Measurements from ENCODE around the gene RACGAP1.

RACGAP1 gene

DNA sequence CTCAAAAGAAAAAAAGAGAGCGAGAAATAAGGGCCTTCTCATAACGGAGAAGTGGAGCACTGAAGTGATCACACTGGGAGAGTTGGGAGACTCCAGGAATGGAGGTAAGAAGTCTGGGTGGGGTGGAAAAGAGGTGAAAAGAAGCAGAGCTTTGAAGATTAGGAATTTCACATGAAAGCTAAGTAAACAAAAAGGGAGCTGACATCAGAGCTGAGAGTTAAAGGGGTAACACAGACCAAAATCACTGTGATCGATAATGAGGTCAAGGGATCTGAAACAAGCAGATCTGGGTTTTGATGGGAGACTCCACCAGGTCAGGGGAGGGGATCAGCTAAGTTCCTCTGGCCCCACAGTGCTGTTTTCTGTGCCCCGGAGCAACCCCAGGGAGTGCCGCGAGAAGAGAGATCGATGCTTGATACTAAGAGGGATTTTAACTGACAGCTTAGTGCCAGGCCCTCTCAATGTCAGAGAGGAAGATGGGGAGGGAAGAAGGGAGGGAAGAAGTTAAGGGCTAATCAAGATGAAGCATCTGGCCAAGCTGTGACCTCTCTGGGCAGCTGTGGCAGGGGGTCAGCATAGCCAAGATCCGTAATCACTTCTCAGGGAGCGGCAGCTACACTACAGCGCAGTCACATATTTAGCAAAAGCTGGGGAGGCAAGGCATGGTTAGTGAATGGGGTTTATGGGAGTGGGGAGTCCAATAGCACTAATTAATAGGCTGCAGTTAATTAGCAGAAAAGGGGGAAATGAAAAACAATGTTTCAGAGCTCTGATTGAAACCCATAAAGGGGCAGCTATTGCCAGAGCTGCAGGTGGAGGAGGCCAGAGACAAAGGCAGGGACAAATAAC is 44.6 kb downstream of the RACGAP1 start:
- H4K8ac ChIP-seq (ENCODE audit: low read depth, low read length) = no peak overlapping the region
- H3K4me1 ChIP-seq (ENCODE audit: control insufficient read depth in 2 of 2, insufficient read depth in 1 of 2, low read depth in 1 of 2, low read length in 2 of 2) = peaks cover 0 to 26% of the 10 kb centered on the region in 2 donors
- H3K4ac ChIP-seq (ENCODE audit: low read length) = no peak overlapping the region
- no peaks in the 10 kb centered on the region for H3K27me3 ChIP-seq (ENCODE audit: control insufficient read depth in 3 of 3, insufficient read depth in 3 of 3, low read depth in 1 of 3, low read length in 3 of 3)
- H4K91ac ChIP-seq (ENCODE audit: low read depth, low read length, poor library complexity) = no peak overlapping the region
- H3K23ac ChIP-seq (ENCODE audit: low read depth, low read length, poor library complexity) = no peak overlapping the region
- no peak overlapping the region for H2AFZ ChIP-seq (ENCODE audit: low read length)
- H3K9ac ChIP-seq (ENCODE audit: low read depth, low read length, poor library complexity) = no peak overlapping the region
- no peak overlapping the region for H2BK120ac ChIP-seq (ENCODE audit: low read depth, low read length)
- H3K27ac ChIP-seq (replicated peaks; ENCODE audit: low read length) = peak overlapping the region; percentile 42
- DNase-seq (ENCODE audit: low spot score) = no peak
- no peak overlapping the region for H2AK5ac ChIP-seq (ENCODE audit: low read depth, low read length)
- peaks cover 2 to 10% of the 10 kb centered on the region in 2 donors for H3K36me3 ChIP-seq (replicated peaks in 1 of 2; ENCODE audit: control insufficient read depth in 2 of 2, insufficient read depth in 2 of 2, low read length in 2 of 2)
- H3K18ac ChIP-seq (ENCODE audit: low read length) = no peak overlapping the region
- H3K4me3 ChIP-seq (ENCODE audit: low read length in 2 of 2) = no peak overlapping the region
- no peaks in the 10 kb centered on the region for H3K79me1 ChIP-seq (ENCODE audit: low read depth, low read length)
- H3K14ac ChIP-seq (ENCODE audit: low read length) = no peak overlapping the region
- H2BK5ac ChIP-seq (ENCODE audit: low read length) = no peak overlapping the region
- H2BK15ac ChIP-seq (ENCODE audit: low read length) = no peak overlapping the region
- no peak overlapping the region for H3K4me2 ChIP-seq (ENCODE audit: insufficient read depth, low read length, poor library complexity, severe bottlenecking)
- H3K9me3 ChIP-seq (replicated peaks in 1 of 2; ENCODE audit: control insufficient read depth in 2 of 2, insufficient read depth in 1 of 2, low read depth in 1 of 2, low read length in 2 of 2) = no peaks in the 10 kb centered on the region
- no peak overlapping the region for H2BK12ac ChIP-seq (ENCODE audit: low read length)
- no CpG with 5 or more reads among the region's 10 CpGs for WGBS, 2 donors (ENCODE audit: extremely low coverage in 2 of 2, insufficient read length in 2 of 2, insufficient replicate concordance in 1 of 2)

- Histone ChIP-seq H2BK5ac (ENCODE audit: low read length) (no peak overlapping the region), H3K36me3 (replicated peaks in 1 of 2; ENCODE audit: control insufficient read depth in 2 of 2, insufficient read depth in 2 of 2, low read length in 2 of 2) (peaks cover 2 to 7% of the 10 kb centered on the region in 2 donors), H3K23ac (ENCODE audit: low read depth, low read length, poor library complexity) (no peak overlapping the region), H2BK12ac (ENCODE audit: low read length) (no peak overlapping the region), H3K9me3 (replicated peaks in 1 of 2; ENCODE audit: control insufficient read depth in 2 of 2, insufficient read depth in 1 of 2, low read depth in 1 of 2, low read length in 2 of 2) (no peaks in the 10 kb centered on the region), H4K8ac (ENCODE audit: low read depth, low read length) (no peak overlapping the region), H3K4me2 (ENCODE audit: insufficient read depth, low read length, poor library complexity, severe bottlenecking) (no peak overlapping the region), H4K91ac (ENCODE audit: low read depth, low read length, poor library complexity) (no peak overlapping the region), H3K18ac (ENCODE audit: low read length) (no peak overlapping the region), H3K4me1 (ENCODE audit: control insufficient read depth in 2 of 2, insufficient read depth in 1 of 2, low read depth in 1 of 2, low read length in 2 of 2) (peaks cover 0 to 26% of the 10 kb centered on the region in 2 donors), H2BK15ac (ENCODE audit: low read length) (no peak overlapping the region), H3K79me1 (ENCODE audit: low read depth, low read length) (no peaks in the 10 kb centered on the region), H3K4ac (ENCODE audit: low read length) (no peak overlapping the region), H3K27me3 (ENCODE audit: control insufficient read depth in 3 of 3, insufficient read depth in 3 of 3, low read depth in 1 of 3, low read length in 3 of 3) (no peaks in the 10 kb centered on the region), H2BK120ac (ENCODE audit: low read depth, low read length) (no peak overlapping the region), H3K9ac (ENCODE audit: low read depth, low read length, poor library complexity) (no peak overlapping the region), H3K4me3 (ENCODE audit: low read length in 2 of 2) (no peak overlapping the region), H2AK5ac (ENCODE audit: low read depth, low read length) (no peak overlapping the region), H2AFZ (ENCODE audit: low read length) (no peak overlapping the region), H3K14ac (ENCODE audit: low read length) (no peak overlapping the region), H3K27ac (replicated peaks; ENCODE audit: low read length) (no peak overlapping the region)
- DNase-seq (ENCODE audit: low spot score) = no peak
- no CpG with 5 or more reads among the region's 3 CpGs for WGBS, 2 donors (ENCODE audit: extremely low coverage in 2 of 2, insufficient read length in 2 of 2, insufficient replicate concordance in 1 of 2)
These were observed 45.5 kb downstream of the RACGAP1 start for GRCh38 chr12:49979791-49980190.

DNA sequence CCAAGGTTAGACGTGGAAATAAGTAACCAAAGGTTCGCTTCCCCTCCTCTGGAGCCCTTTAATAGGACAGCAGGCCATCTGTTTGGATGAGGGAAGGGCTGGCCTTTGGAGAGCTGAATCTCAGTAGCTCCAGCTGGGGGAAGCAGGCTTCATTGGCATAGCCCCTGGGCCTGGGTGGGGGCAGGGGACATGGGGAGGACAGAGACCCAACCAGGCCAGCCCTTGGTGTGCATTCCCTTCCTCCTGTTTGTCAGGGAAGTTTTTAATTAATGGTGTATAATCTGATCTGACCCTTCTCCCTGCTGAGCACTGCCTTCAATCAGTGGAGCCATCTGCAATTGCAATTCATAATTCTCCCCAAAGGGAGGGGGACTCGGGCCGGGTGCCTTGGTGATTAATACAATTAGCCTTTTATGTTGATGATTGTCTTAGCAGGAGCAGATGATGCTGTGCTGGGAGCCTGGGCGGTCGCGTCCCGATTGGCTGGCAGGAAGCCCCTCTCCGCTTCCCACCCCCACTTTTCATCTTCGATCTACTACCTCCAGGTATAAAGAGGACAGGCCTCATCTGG is 46.2 kb downstream of the RACGAP1 start:
- H3K9me3 ChIP-seq (replicated peaks in 1 of 2; ENCODE audit: control insufficient read depth in 2 of 2, insufficient read depth in 1 of 2, low read depth in 1 of 2, low read length in 2 of 2) = no peaks in the 10 kb centered on the region
- no peak for DNase-seq (ENCODE audit: low spot score)
- H3K4me2 ChIP-seq (ENCODE audit: insufficient read depth, low read length, poor library complexity, severe bottlenecking) = no peak overlapping the region
- WGBS, 2 donors (ENCODE audit: extremely low coverage in 2 of 2, insufficient read length in 2 of 2, insufficient replicate concordance in 1 of 2) = no CpG with 5 or more reads among the region's 10 CpGs
- no peaks in the 10 kb centered on the region for H3K79me1 ChIP-seq (ENCODE audit: low read depth, low read length)
- H3K14ac ChIP-seq (ENCODE audit: low read length) = no peak overlapping the region
- no peak overlapping the region for H2AK5ac ChIP-seq (ENCODE audit: low read depth, low read length)
- no peak overlapping the region for H4K91ac ChIP-seq (ENCODE audit: low read depth, low read length, poor library complexity)
- no peak overlapping the region for H3K4ac ChIP-seq (ENCODE audit: low read length)
- no peak overlapping the region for H2BK12ac ChIP-seq (ENCODE audit: low read length)
- peaks cover 0 to 21% of the 10 kb centered on the region in 2 donors for H3K4me1 ChIP-seq (ENCODE audit: control insufficient read depth in 2 of 2, insufficient read depth in 1 of 2, low read depth in 1 of 2, low read length in 2 of 2)
- no peak overlapping the region for H3K23ac ChIP-seq (ENCODE audit: low read depth, low read length, poor library complexity)
- no peak overlapping the region for H2BK5ac ChIP-seq (ENCODE audit: low read length)
- H3K9ac ChIP-seq (ENCODE audit: low read depth, low read length, poor library complexity) = no peak overlapping the region
- H3K4me3 ChIP-seq (ENCODE audit: low read length in 2 of 2) = no peak overlapping the region
- no peak overlapping the region for H4K8ac ChIP-seq (ENCODE audit: low read depth, low read length)
- no peak overlapping the region for H3K18ac ChIP-seq (ENCODE audit: low read length)
- H3K36me3 ChIP-seq (replicated peaks in 1 of 2; ENCODE audit: control insufficient read depth in 2 of 2, insufficient read depth in 2 of 2, low read length in 2 of 2) = peaks cover 0 to 1% of the 10 kb centered on the region in 2 donors
- H3K27me3 ChIP-seq (ENCODE audit: control insufficient read depth in 3 of 3, insufficient read depth in 3 of 3, low read depth in 1 of 3, low read length in 3 of 3) = no peaks in the 10 kb centered on the region
- H2BK15ac ChIP-seq (ENCODE audit: low read length) = no peak overlapping the region
- no peak overlapping the region for H3K27ac ChIP-seq (replicated peaks; ENCODE audit: low read length)
- no peak overlapping the region for H2BK120ac ChIP-seq (ENCODE audit: low read depth, low read length)
- no peak overlapping the region for H2AFZ ChIP-seq (ENCODE audit: low read length)

DNA sequence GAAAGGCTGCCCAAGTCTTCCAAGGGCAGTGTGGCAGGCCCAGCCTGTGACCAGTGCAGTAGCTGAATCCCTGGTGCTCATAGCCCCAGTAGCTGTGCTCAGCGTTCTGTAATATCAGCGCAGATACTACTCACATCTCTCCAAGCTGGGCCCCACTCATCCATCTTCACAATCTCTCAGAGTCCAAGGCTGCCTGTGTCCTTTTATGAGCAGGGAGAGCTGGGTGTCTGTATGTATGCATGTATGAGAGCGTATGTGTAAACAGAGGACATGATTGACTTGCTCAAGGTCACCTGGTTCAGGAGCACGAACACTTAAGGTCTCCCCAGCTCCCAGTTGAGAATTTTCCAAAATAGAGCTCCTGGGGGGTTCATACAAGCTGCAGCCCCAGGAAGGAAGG is 47.2 kb downstream of the RACGAP1 start:
- Histone ChIP-seq H3K27ac (replicated peaks; ENCODE audit: low read length) (no peak overlapping the region), H3K9me3 (replicated peaks in 1 of 2; ENCODE audit: control insufficient read depth in 2 of 2, insufficient read depth in 1 of 2, low read depth in 1 of 2, low read length in 2 of 2) (no peaks in the 10 kb centered on the region), H4K8ac (ENCODE audit: low read depth, low read length) (no peak overlapping the region), H2AFZ (ENCODE audit: low read length) (no peak overlapping the region), H2BK5ac (ENCODE audit: low read length) (no peak overlapping the region), H3K4me1 (ENCODE audit: control insufficient read depth in 2 of 2, insufficient read depth in 1 of 2, low read depth in 1 of 2, low read length in 2 of 2) (peaks cover 0 to 18% of the 10 kb centered on the region in 2 donors), H3K9ac (ENCODE audit: low read depth, low read length, poor library complexity) (no peak overlapping the region), H3K79me1 (ENCODE audit: low read depth, low read length) (no peaks in the 10 kb centered on the region), H3K4ac (ENCODE audit: low read length) (no peak overlapping the region), H3K4me2 (ENCODE audit: insufficient read depth, low read length, poor library complexity, severe bottlenecking) (no peak overlapping the region), H3K36me3 (replicated peaks in 1 of 2; ENCODE audit: control insufficient read depth in 2 of 2, insufficient read depth in 2 of 2, low read length in 2 of 2) (no peaks in the 10 kb centered on the region), H2BK120ac (ENCODE audit: low read depth, low read length) (no peak overlapping the region), H3K4me3 (ENCODE audit: low read length in 2 of 2) (no peak overlapping the region), H3K14ac (ENCODE audit: low read length) (no peak overlapping the region), H2BK15ac (ENCODE audit: low read length) (no peak overlapping the region), H3K23ac (ENCODE audit: low read depth, low read length, poor library complexity) (no peak overlapping the region), H4K91ac (ENCODE audit: low read depth, low read length, poor library complexity) (no peak overlapping the region), H3K18ac (ENCODE audit: low read length) (no peak overlapping the region), H2BK12ac (ENCODE audit: low read length) (no peak overlapping the region), H3K27me3 (ENCODE audit: control insufficient read depth in 3 of 3, insufficient read depth in 3 of 3, low read depth in 1 of 3, low read length in 3 of 3) (no peaks in the 10 kb centered on the region), H2AK5ac (ENCODE audit: low read depth, low read length) (no peak overlapping the region)
- DNase-seq (ENCODE audit: low spot score) = no peak
- no CpG with 5 or more reads among the region's 4 CpGs for WGBS, 2 donors (ENCODE audit: extremely low coverage in 2 of 2, insufficient read length in 2 of 2, insufficient replicate concordance in 1 of 2)
